Measurements from ENCODE around the gene BCKDHA. TPM values are rescaled to one million over a fixed set of nuclear protein-coding genes. Genes with fewer than 3 reads are reported as not detected.

BCKDHA gene
- total and polyA plus RNA-seq, 2 experiments from 2014 or later: 26.8 to 29.4 TPM

GRCh38 chr19:41398598-41398997 lies 980 bp downstream of the BCKDHA start:
- Histone ChIP-seq H3K9ac (peak overlapping the region; percentile 98), H3K27me3 (replicated peaks; ENCODE audit: insufficient read depth) (no peaks in the 10 kb centered on the region), H3K79me2 (ENCODE audit: insufficient read depth) (peaks cover 41% of the 10 kb centered on the region), H3K27ac (no peak overlapping the region), H3K9me3 (ENCODE audit: low read depth) (no peaks in the 10 kb centered on the region), H3K4me1 (ENCODE audit: insufficient read depth) (peaks cover 8% of the 10 kb centered on the region), H4K20me1 (ENCODE audit: insufficient read depth) (no peaks in the 10 kb centered on the region), H3K36me3 (ENCODE audit: low read depth) (no peaks in the 10 kb centered on the region), H3K9me2 (ENCODE audit: insufficient read depth) (no peaks in the 10 kb centered on the region), H3F3A (ENCODE audit: insufficient read depth) (no peaks in the 10 kb centered on the region), H2AFZ (no peak overlapping the region), H3K4me3 (peak overlapping the region; percentile 100), H3K4me2 (ENCODE audit: unreplicated experiment) (peak overlapping the region; percentile 94)
- WGBS, 2 experiments (ENCODE audit: low coverage in 1 of 2, low lambda C conversion rate in 2 of 2, missing lambda C conversion rate in 2 of 2): 29 to 32% methylated on average over 3 of the region's 3 CpGs
- peak; percentile 18 for DNase-seq
- TF ChIP-seq EZH2 (IDR thresholded peaks at IDR 0.05; ENCODE audit: insufficient read depth, poor library complexity, severe bottlenecking) (no peak), EZH2phosphoT487 (IDR thresholded peaks at IDR 0.05; ENCODE audit: insufficient read depth, low read depth) (no peak)
- in situ Hi-C loops (cut with MboI): no loop called here

DNA sequence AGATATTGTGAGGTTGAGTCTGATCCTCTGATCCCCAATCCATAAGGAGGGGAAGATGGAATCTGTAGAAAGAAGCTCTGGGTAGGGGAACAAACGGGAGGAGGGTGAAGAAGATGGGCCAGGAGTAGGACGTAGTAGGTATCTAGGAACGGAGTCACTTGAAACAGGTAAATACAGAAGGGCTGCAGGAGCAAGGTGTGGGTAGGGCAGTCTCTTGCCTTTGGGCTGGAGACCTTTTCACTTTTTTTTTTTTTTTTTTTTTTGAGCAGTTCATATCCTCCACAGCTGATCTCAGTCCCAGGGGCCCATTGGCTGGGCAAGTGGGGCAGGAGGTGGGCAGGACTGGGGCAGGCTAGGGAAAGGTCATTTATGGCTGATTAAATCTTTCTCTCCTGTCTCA lies 1.5 kb downstream of the BCKDHA start:
- Histone ChIP-seq H3K4me3 (peak overlapping the region; percentile 100), H3K27me3 (replicated peaks; ENCODE audit: insufficient read depth) (no peaks in the 10 kb centered on the region), H3K36me3 (ENCODE audit: low read depth) (no peaks in the 10 kb centered on the region), H3K4me2 (ENCODE audit: unreplicated experiment) (peak overlapping the region; percentile 94), H2AFZ (no peak overlapping the region), H3K4me1 (ENCODE audit: insufficient read depth) (peaks cover 8% of the 10 kb centered on the region), H3F3A (ENCODE audit: insufficient read depth) (no peaks in the 10 kb centered on the region), H3K27ac (no peak overlapping the region), H4K20me1 (ENCODE audit: insufficient read depth) (no peaks in the 10 kb centered on the region), H3K9ac (peak overlapping the region; percentile 98), H3K79me2 (ENCODE audit: insufficient read depth) (peaks cover 41% of the 10 kb centered on the region), H3K9me3 (ENCODE audit: low read depth) (no peaks in the 10 kb centered on the region), H3K9me2 (ENCODE audit: insufficient read depth) (no peaks in the 10 kb centered on the region)
- DNase-seq: no peak
- WGBS, 2 experiments (ENCODE audit: low coverage in 1 of 2, low lambda C conversion rate in 2 of 2, missing lambda C conversion rate in 2 of 2): 76 to 80% methylated on average over 3 of the region's 3 CpGs
- no peak for TF ChIP-seq EZH2phosphoT487 (IDR thresholded peaks at IDR 0.05; ENCODE audit: insufficient read depth, low read depth)
- TF ChIP-seq EZH2 (IDR thresholded peaks at IDR 0.05; ENCODE audit: insufficient read depth, poor library complexity, severe bottlenecking): no peak
- in situ Hi-C loops (cut with MboI): no loop called here

- Histone ChIP-seq H2AFZ (no peak overlapping the region), H4K20me1 (ENCODE audit: insufficient read depth) (no peaks in the 10 kb centered on the region), H3K9me3 (ENCODE audit: low read depth) (no peaks in the 10 kb centered on the region), H3K4me1 (ENCODE audit: insufficient read depth) (peaks cover 8% of the 10 kb centered on the region), H3K9ac (peak overlapping the region; percentile 98; the same call in 1 of the 2 replicates), H3F3A (ENCODE audit: insufficient read depth) (no peaks in the 10 kb centered on the region), H3K27ac (no peak overlapping the region), H3K9me2 (ENCODE audit: insufficient read depth) (no peaks in the 10 kb centered on the region), H3K36me3 (ENCODE audit: low read depth) (no peaks in the 10 kb centered on the region), H3K4me2 (ENCODE audit: unreplicated experiment) (no peak overlapping the region), H3K79me2 (ENCODE audit: insufficient read depth) (peaks cover 41% of the 10 kb centered on the region), H3K27me3 (replicated peaks; ENCODE audit: insufficient read depth) (no peaks in the 10 kb centered on the region), H3K4me3 (no peak overlapping the region)
- TF ChIP-seq EZH2phosphoT487 (IDR thresholded peaks at IDR 0.05; ENCODE audit: insufficient read depth, low read depth) (no peak), EZH2 (IDR thresholded peaks at IDR 0.05; ENCODE audit: insufficient read depth, poor library complexity, severe bottlenecking) (no peak)
- WGBS, 2 experiments (ENCODE audit: low coverage in 1 of 2, low lambda C conversion rate in 2 of 2, missing lambda C conversion rate in 2 of 2): 65 to 69% methylated on average over 2 of the region's 2 CpGs
- no peak for DNase-seq
- in situ Hi-C loops (cut with MboI): no loop called here
These were observed 1.9 kb downstream of the BCKDHA start for GRCh38 chr19:41399525-41399924.

- no peaks in the 10 kb centered on the region for H3K27me3 ChIP-seq (replicated peaks; ENCODE audit: insufficient read depth)
- H3K36me3 ChIP-seq (ENCODE audit: low read depth): no peaks in the 10 kb centered on the region
- no peak overlapping the region for H3K9ac ChIP-seq
- H3K9me2 ChIP-seq (ENCODE audit: insufficient read depth): no peaks in the 10 kb centered on the region
- no peaks in the 10 kb centered on the region for H4K20me1 ChIP-seq (ENCODE audit: insufficient read depth)
- no peak overlapping the region for H3K4me2 ChIP-seq (ENCODE audit: unreplicated experiment)
- H3K79me2 ChIP-seq (ENCODE audit: insufficient read depth): peaks cover 29% of the 10 kb centered on the region
- no peak overlapping the region for H3K27ac ChIP-seq
- H3K9me3 ChIP-seq (ENCODE audit: low read depth): no peaks in the 10 kb centered on the region
- in situ Hi-C loops (cut with MboI): no loop called here
- no peak overlapping the region for H2AFZ ChIP-seq
- 77 to 81% methylated on average over 4 of the region's 4 CpGs for WGBS, 2 experiments (ENCODE audit: low coverage in 1 of 2, low lambda C conversion rate in 2 of 2, missing lambda C conversion rate in 2 of 2)
- no peaks in the 10 kb centered on the region for H3F3A ChIP-seq (ENCODE audit: insufficient read depth)
- TF ChIP-seq EZH2phosphoT487 (IDR thresholded peaks at IDR 0.05; ENCODE audit: insufficient read depth, low read depth) (no peak), EZH2 (IDR thresholded peaks at IDR 0.05; ENCODE audit: insufficient read depth, poor library complexity, severe bottlenecking) (no peak)
- H3K4me3 ChIP-seq: no peak overlapping the region
- H3K4me1 ChIP-seq (ENCODE audit: insufficient read depth): peaks cover 8% of the 10 kb centered on the region
- no peak for DNase-seq
These were observed 3.9 kb downstream of the BCKDHA start for GRCh38 chr19:41401483-41401882.

- no peak for DNase-seq
- Histone ChIP-seq H3K4me3 (no peak overlapping the region), H2AFZ (no peak overlapping the region), H3K4me1 (ENCODE audit: insufficient read depth) (peaks cover 8% of the 10 kb centered on the region), H3K27ac (no peak overlapping the region), H3K9ac (no peak overlapping the region), H4K20me1 (ENCODE audit: insufficient read depth) (no peaks in the 10 kb centered on the region), H3K36me3 (ENCODE audit: low read depth) (no peaks in the 10 kb centered on the region), H3K9me3 (ENCODE audit: low read depth) (no peaks in the 10 kb centered on the region), H3K4me2 (ENCODE audit: unreplicated experiment) (no peak overlapping the region), H3K27me3 (replicated peaks; ENCODE audit: insufficient read depth) (no peaks in the 10 kb centered on the region), H3K9me2 (ENCODE audit: insufficient read depth) (no peaks in the 10 kb centered on the region), H3K79me2 (ENCODE audit: insufficient read depth) (peaks cover 25% of the 10 kb centered on the region), H3F3A (ENCODE audit: insufficient read depth) (no peaks in the 10 kb centered on the region)
- 42 to 48% methylated on average over 3 of the region's 3 CpGs for WGBS, 2 experiments (ENCODE audit: low coverage in 1 of 2, low lambda C conversion rate in 2 of 2, missing lambda C conversion rate in 2 of 2)
- in situ Hi-C loops (cut with MboI): no loop called here
- TF ChIP-seq EZH2 (IDR thresholded peaks at IDR 0.05; ENCODE audit: insufficient read depth, poor library complexity, severe bottlenecking) (no peak), EZH2phosphoT487 (IDR thresholded peaks at IDR 0.05; ENCODE audit: insufficient read depth, low read depth) (no peak)
These were observed 4.4 kb downstream of the BCKDHA start for GRCh38 chr19:41402010-41402409.
